ENCODE results near the gene KIFC3. TPM values are rescaled to one million over a fixed set of nuclear protein-coding genes. Genes with fewer than 3 reads are reported as not detected.
"Not testable (repeated sequence)": the region's sequence is repeated elsewhere in the genome, so short reads cannot be mapped to it uniquely, and the experiment has no call there.

The KIFC3 gene
- total and polyA plus RNA-seq, 2 donors from 2014 or later, result 74.9 to 109 TPM

DNA sequence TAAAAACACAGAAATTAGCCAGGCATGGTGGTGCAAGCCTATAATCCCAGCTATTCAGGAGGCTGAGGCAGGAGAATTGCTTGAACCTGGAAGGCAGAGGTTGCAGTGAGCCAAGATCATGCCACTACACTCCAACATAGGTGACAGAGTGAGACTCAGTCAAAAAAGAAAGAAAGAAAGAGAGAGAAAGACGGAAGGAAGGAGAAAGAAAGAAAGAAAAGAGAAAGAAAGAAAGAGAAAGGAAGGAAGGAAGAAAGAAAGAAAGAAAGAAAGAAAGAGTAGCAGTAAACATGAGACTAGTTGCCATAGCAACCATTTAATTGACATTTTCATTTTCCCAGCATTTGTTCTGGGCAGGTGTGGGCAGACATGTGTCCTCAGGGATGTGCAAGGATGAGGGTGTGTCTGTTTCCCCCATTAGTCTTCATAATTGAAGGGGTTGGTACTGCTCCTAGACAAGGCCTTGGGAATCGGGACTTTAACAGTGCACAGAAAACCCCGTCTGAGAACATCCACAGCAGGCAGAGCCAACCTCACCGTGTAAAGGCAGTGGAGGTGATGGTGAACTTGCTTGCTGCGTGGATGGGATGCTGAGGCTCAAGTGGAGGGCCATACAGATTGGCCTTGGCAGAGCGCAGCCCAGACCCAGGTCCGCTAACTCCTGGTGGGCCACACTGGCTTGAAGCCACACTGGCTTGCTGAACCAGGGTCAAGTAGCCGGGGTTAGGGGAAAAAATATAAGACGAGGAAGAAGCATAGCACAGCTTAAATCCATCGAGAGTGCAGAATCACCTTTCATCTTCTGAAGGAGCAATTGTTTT is 35.2 kb upstream of the KIFC3 start:
- Histone ChIP-seq H3K9ac (ENCODE audit: low read length in 3 of 3) (no peak overlapping the region), H3K27me3 (ENCODE audit: control insufficient read depth, insufficient read depth, low read length) (no peaks in the 10 kb centered on the region), H3K4me1 (ENCODE audit: control insufficient read depth in 2 of 3, insufficient read depth in 2 of 3, low read depth in 1 of 3, low read length in 3 of 3) (peaks cover 0 to 2% (median 0%) of the 10 kb centered on the region in 3 donors), H3K4me3 (ENCODE audit: low read length in 3 of 3) (no peak overlapping the region), H3K36me3 (ENCODE audit: control insufficient read depth in 2 of 3, insufficient read depth in 3 of 3, low read length in 3 of 3) (no peaks in the 10 kb centered on the region), H3K9me3 (ENCODE audit: control insufficient read depth in 2 of 3, insufficient read depth in 1 of 3, low read length in 3 of 3) (no peaks in the 10 kb centered on the region), H3K27ac (ENCODE audit: low read depth in 2 of 2, low read length in 2 of 2) (no peak overlapping the region)
- TF ChIP-seq, protein P1, sequence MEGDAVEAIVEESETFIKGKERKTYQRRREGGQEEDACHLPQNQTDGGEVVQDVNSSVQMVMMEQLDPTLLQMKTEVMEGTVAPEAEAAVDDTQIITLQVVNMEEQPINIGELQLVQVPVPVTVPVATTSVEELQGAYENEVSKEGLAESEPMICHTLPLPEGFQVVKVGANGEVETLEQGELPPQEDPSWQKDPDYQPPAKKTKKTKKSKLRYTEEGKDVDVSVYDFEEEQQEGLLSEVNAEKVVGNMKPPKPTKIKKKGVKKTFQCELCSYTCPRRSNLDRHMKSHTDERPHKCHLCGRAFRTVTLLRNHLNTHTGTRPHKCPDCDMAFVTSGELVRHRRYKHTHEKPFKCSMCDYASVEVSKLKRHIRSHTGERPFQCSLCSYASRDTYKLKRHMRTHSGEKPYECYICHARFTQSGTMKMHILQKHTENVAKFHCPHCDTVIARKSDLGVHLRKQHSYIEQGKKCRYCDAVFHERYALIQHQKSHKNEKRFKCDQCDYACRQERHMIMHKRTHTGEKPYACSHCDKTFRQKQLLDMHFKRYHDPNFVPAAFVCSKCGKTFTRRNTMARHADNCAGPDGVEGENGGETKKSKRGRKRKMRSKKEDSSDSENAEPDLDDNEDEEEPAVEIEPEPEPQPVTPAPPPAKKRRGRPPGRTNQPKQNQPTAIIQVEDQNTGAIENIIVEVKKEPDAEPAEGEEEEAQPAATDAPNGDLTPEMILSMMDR (IDR thresholded peaks at IDR 0.05; ENCODE audit: borderline replicate concordance, extremely low read depth, insufficient read depth), result no peak
- FAIRE-seq (no peak), DNase-seq (no peak)
- intact Hi-C loops (cut with DNase I), result no loop called here

DNA sequence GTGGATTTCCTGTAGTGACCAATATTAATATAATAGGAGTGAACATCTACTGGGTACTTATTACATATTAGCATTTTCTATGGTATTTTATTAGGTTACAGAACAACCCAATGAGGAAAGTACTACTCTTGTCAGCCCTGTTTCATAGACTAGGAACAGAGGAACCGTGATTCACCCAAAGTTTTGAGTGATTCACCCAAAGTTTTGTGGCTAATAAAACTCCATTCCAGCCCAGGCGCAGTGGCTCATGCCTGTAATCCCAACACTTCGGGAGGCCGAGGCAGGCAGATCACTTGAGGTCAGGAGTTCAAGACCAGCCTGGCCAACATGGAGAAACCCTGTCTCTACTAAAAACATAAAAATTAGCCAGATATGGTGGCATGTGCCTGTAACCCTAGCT is 33.1 kb upstream of the KIFC3 start:
- DNase-seq; H3K4me3 ChIP-seq (ENCODE audit: low read length in 3 of 3); H3K9ac ChIP-seq (ENCODE audit: low read length in 3 of 3); H3K9me3 ChIP-seq (ENCODE audit: control insufficient read depth in 2 of 3, insufficient read depth in 1 of 3, low read length in 3 of 3); H3K36me3 ChIP-seq (ENCODE audit: control insufficient read depth in 2 of 3, insufficient read depth in 3 of 3, low read length in 3 of 3); H3K27ac ChIP-seq (ENCODE audit: low read depth in 2 of 2, low read length in 2 of 2); H3K27me3 ChIP-seq (ENCODE audit: control insufficient read depth, insufficient read depth, low read length); intact Hi-C loops (cut with DNase I); FAIRE-seq; H3K4me1 ChIP-seq (ENCODE audit: control insufficient read depth in 2 of 3, insufficient read depth in 2 of 3, low read depth in 1 of 3, low read length in 3 of 3): not testable (repeated sequence)

DNA sequence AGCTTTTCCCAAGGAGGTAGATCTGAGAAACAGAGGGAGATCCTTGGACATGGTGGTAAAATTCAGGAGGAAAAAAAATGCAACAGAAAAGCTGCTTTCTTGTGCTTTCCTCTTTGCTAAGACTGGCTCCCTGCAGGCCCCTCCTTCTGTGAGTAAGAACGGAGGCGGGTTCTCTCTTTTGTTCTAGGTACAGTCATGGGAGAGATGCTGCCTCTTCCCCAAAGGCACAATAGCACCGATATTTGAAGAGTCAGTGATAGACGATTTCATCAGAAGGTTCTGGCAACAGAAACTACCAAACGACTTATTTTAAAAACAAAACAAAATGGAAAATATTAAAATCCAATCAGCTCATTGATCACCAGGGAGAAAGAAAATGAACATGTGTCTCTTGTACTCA is 32.6 kb upstream of the KIFC3 start:
- H3K4me1 ChIP-seq (ENCODE audit: control insufficient read depth in 2 of 3, insufficient read depth in 2 of 3, low read depth in 1 of 3, low read length in 3 of 3), result peaks cover 0 to under 1% (median 0%) of the 10 kb centered on the region in 3 donors
- H3K27me3 ChIP-seq (ENCODE audit: control insufficient read depth, insufficient read depth, low read length), result no peaks in the 10 kb centered on the region
- no peaks in the 10 kb centered on the region for H3K9me3 ChIP-seq (ENCODE audit: control insufficient read depth in 2 of 3, insufficient read depth in 1 of 3, low read length in 3 of 3)
- DNase-seq (no peak), FAIRE-seq (no peak)
- H3K27ac ChIP-seq (ENCODE audit: low read depth in 2 of 2, low read length in 2 of 2), result no peak overlapping the region
- no peaks in the 10 kb centered on the region for H3K36me3 ChIP-seq (ENCODE audit: control insufficient read depth in 2 of 3, insufficient read depth in 3 of 3, low read length in 3 of 3)
- intact Hi-C loops (cut with DNase I), result no loop called here
- TF ChIP-seq, protein P1 (IDR thresholded peaks at IDR 0.05; ENCODE audit: borderline replicate concordance, extremely low read depth, insufficient read depth), result no peak
- H3K9ac ChIP-seq (ENCODE audit: low read length in 3 of 3), result no peak overlapping the region
- no peak overlapping the region for H3K4me3 ChIP-seq (ENCODE audit: low read length in 3 of 3)

DNA sequence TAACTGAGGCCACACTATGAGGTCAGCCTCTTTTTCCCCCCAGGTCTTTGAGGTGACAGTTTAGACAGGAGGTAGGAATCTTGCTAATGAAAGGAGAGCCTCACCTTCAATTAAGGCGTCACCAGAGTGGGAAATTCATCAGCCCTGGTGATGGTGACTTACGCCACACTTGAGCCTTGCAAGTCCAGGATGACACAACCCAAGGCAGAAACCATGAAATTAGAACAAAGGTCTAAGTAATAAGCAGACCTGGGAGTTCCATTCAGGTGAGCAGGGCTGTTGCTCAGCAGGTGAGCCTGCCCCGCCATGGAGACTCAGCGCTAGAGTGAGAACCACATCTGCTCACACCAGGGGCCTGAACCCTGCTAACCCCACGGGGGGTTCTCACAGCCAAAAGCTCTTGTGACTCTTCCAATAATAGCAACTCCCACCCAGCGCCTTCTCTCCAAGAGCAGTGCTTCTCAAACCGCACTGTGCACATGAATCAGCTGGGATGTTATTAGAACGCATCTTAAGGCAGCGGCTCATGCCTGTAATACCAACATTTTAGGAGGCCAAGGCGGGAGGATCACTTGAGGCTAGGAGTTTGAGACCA is 28.7 kb upstream of the KIFC3 start:
- intact Hi-C loops (cut with DNase I), result no loop called here
- H3K36me3 ChIP-seq (ENCODE audit: control insufficient read depth in 2 of 3, insufficient read depth in 3 of 3, low read length in 3 of 3), result no peaks in the 10 kb centered on the region
- no peak overlapping the region for H3K4me3 ChIP-seq (ENCODE audit: low read length in 3 of 3)
- no peaks in the 10 kb centered on the region for H3K27me3 ChIP-seq (ENCODE audit: control insufficient read depth, insufficient read depth, low read length)
- H3K9ac ChIP-seq (ENCODE audit: low read length in 3 of 3), result no peak overlapping the region
- TF ChIP-seq, protein P1 (IDR thresholded peaks at IDR 0.05; ENCODE audit: borderline replicate concordance, extremely low read depth, insufficient read depth), result no peak
- FAIRE-seq (no peak), DNase-seq (no peak)
- no peak overlapping the region for H3K27ac ChIP-seq (ENCODE audit: low read depth in 2 of 2, low read length in 2 of 2)
- H3K4me1 ChIP-seq (ENCODE audit: control insufficient read depth in 2 of 3, insufficient read depth in 2 of 3, low read depth in 1 of 3, low read length in 3 of 3), result peaks cover 0 to 21% (median 19%) of the 10 kb centered on the region in 3 donors
- no peaks in the 10 kb centered on the region for H3K9me3 ChIP-seq (ENCODE audit: control insufficient read depth in 2 of 3, insufficient read depth in 1 of 3, low read length in 3 of 3)

Data from kidney (tissue), 14 donors.